Neural cell (in vitro differentiated cells): ENCODE results near the gene DGKZ. TPM values are rescaled to one million over a fixed set of nuclear protein-coding genes. Genes with fewer than 3 reads are reported as not detected.

ENCODE experiments used
- H2AFZ ChIP-seq: fragments of 200-600, 300-800 bp; sonication (generic), shearing (Covaris generic); 2 replicates; pipeline ENCODE4 v1.6.0; 2014; ENCODE audit warnings: low read depth, mild to moderate bottlenecking, antibody characterized with exemption, low read length, moderate library complexity
- H3F3A ChIP-seq: fragments of 200-600 bp; shearing (Covaris generic); 2 replicates; pipeline ENCODE4 v1.6.1; 2016; ENCODE audit warnings: mild to moderate bottlenecking, moderate library complexity, mixed read lengths, antibody characterized with exemption, low read length; ENCODE audit not compliant: insufficient read depth, poor library complexity, severe bottlenecking
- H3K27ac ChIP-seq: fragments of 200-600, 300-800 bp; sonication (generic), shearing (Covaris generic); 2 replicates; pipeline ENCODE4 v1.5.1; 2014; ENCODE audit warnings: mild to moderate bottlenecking, low read length, moderate library complexity
- H3K27me3 ChIP-seq: fragments of 300-800, 200-600 bp; sonication (generic), shearing (Covaris generic); 2 replicates; pipeline ENCODE4 v1.6.0; 2014; ENCODE audit warnings: mild to moderate bottlenecking, low read depth, low read length, moderate library complexity; ENCODE audit not compliant: insufficient read depth
- H3K36me3 ChIP-seq: fragments of 300-800, 200-600 bp; sonication (generic), shearing (Covaris generic); 2 replicates; pipeline ENCODE4 v1.5.1; 2014; ENCODE audit warnings: mild to moderate bottlenecking, antibody characterized with exemption, low read length, moderate library complexity; ENCODE audit not compliant: insufficient read depth
- H3K4me2 ChIP-seq: fragments of 300-800, 200-600 bp; sonication (generic), shearing (Covaris generic); 2 replicates; pipeline ENCODE4 v1.6.0; 2014; ENCODE audit warnings: mild to moderate bottlenecking, low read length
- H3K4me3 ChIP-seq: fragments of 300-800, 200-600 bp; sonication (generic), shearing (Covaris generic); 2 replicates; pipeline ENCODE4 v1.5.1; 2014; ENCODE audit warnings: mild to moderate bottlenecking, low read length, moderate library complexity
- H3K79me2 ChIP-seq: fragments of 200-600 bp; shearing (Covaris generic); replicated peaks from 2 replicates; pipeline ENCODE4 v1.6.0; 2014; ENCODE audit warnings: mild to moderate bottlenecking, low read length, moderate library complexity; ENCODE audit not compliant: insufficient read depth
- H3K9ac ChIP-seq: fragments of 300-800, 200-600 bp; sonication (generic), shearing (Covaris generic); 2 replicates; pipeline ENCODE4 v1.6.1; 2016; ENCODE audit warnings: mild to moderate bottlenecking, low read length, mixed read lengths
- H3K9me2 ChIP-seq: fragments of 200-600 bp; shearing (Covaris generic); 2 replicates; pipeline ENCODE4 v1.6.1; 2016; ENCODE audit warnings: mild to moderate bottlenecking, low read length, mixed read lengths; ENCODE audit not compliant: insufficient read depth
- H3K9me3 ChIP-seq: fragments of 200-600, 300-800 bp; sonication (generic), shearing (Covaris generic); 2 replicates; pipeline ENCODE4 v1.6.1; 2016; ENCODE audit warnings: mild to moderate bottlenecking, mixed run types, low read length, moderate library complexity, mixed read lengths
- H4K20me1 ChIP-seq: fragments of 200-600 bp; shearing (Covaris generic); 2 replicates; pipeline ENCODE4 v1.6.1; 2016; ENCODE audit warnings: mild to moderate bottlenecking, mixed run types; ENCODE audit not compliant: insufficient read depth
- CTCF ChIP-seq: fragments of 450-650 bp; IDR thresholded peaks from 2 replicates; pipeline ENCODE4 v1.5.1; 2014; ENCODE audit warnings: antibody characterized with exemption, mild to moderate bottlenecking, moderate library complexity; ENCODE audit not compliant: poor library complexity, severe bottlenecking
- EP300 ChIP-seq: fragments of 450-650 bp; conservative IDR thresholded peaks from 2 replicates; pipeline ENCODE4 v1.6.1; 2014; ENCODE audit warnings: antibody characterized with exemption, mild to moderate bottlenecking, moderate library complexity; ENCODE audit not compliant: poor library complexity, severe bottlenecking
- EZH2 ChIP-seq: fragments of 200-600, 300-800 bp; shearing (Covaris generic), sonication (generic); IDR thresholded peaks from 2 replicates; pipeline ENCODE4 v1.6.1; 2014; ENCODE audit warnings: antibody characterized with exemption, low read length, borderline replicate concordance, mild to moderate bottlenecking; ENCODE audit not compliant: insufficient read depth, poor library complexity, severe bottlenecking
- MXI1 ChIP-seq: fragments of 450-650 bp; conservative IDR thresholded peaks from 2 replicates; pipeline ENCODE4 v1.6.1; 2014; ENCODE audit warnings: antibody characterized with exemption, mild to moderate bottlenecking; ENCODE audit not compliant: poor library complexity, severe bottlenecking
- POLR2AphosphoS5 ChIP-seq: IDR thresholded peaks from 2 replicates; pipeline ENCODE4 v1.6.1; 2012
- RAD21 ChIP-seq: fragments of 450-650 bp; conservative IDR thresholded peaks from 2 replicates; pipeline ENCODE4 v1.6.1; 2014; ENCODE audit warnings: antibody characterized with exemption, mild to moderate bottlenecking, moderate library complexity
- REST ChIP-seq: IDR thresholded peaks from 2 replicates; pipeline ENCODE4 v1.6.1; 2012; ENCODE audit warnings: borderline replicate concordance
- SMC3 ChIP-seq: fragments of 450-650 bp; conservative IDR thresholded peaks from 2 replicates; pipeline ENCODE4 v1.6.1; 2014; ENCODE audit warnings: antibody characterized with exemption, mild to moderate bottlenecking, moderate library complexity; ENCODE audit not compliant: poor library complexity
- TAF1 ChIP-seq: IDR thresholded peaks from 2 replicates; pipeline ENCODE4 v1.6.1; 2012; ENCODE audit warnings: low read depth
- polyA plus RNA-seq: library from polyadenylated mRNA; depleted of rRNA; stranded (reverse); fragments of >200 nt; gene quantifications from 2 replicates; pipeline ENCODE4 v1.2.3, GENCODE V29; 2014

DGKZ gene
- polyA plus RNA-seq, 1 donor from 2014 or later: 55.7 TPM

GRCh38 chr11:46418751-46419150 lies 71.5 kb downstream of the DGKZ start:
- no peak for TF ChIP-seq TAF1
- TF ChIP-seq REST: no peak
- TF ChIP-seq EZH2: no peak
- TF ChIP-seq CTCF: no peak
- TF ChIP-seq POLR2AphosphoS5: no peak
- TF ChIP-seq RAD21: no peak
- no peak for TF ChIP-seq SMC3
- TF ChIP-seq EP300: no peak
- no peak for TF ChIP-seq MXI1
- H3K36me3 ChIP-seq: no peaks in the 10 kb centered on the region
- no peaks in the 10 kb centered on the region for H3K9me2 ChIP-seq
- H3K9me3 ChIP-seq: no peaks in the 10 kb centered on the region
- H2AFZ ChIP-seq: no peak overlapping the region
- no peaks in the 10 kb centered on the region for H4K20me1 ChIP-seq
- H3K4me2 ChIP-seq: no peak overlapping the region
- no peaks in the 10 kb centered on the region for H3K79me2 ChIP-seq
- no peaks in the 10 kb centered on the region for H3K27me3 ChIP-seq
- H3K9ac ChIP-seq: no peak overlapping the region
- no peaks in the 10 kb centered on the region for H3F3A ChIP-seq
- H3K4me3 ChIP-seq: no peak overlapping the region
- H3K27ac ChIP-seq: no peak overlapping the region

GRCh38 chr11:46420513-46420912 lies 73.2 kb downstream of the DGKZ start:
- H4K20me1 ChIP-seq: no peaks in the 10 kb centered on the region
- H3K9me2 ChIP-seq: no peaks in the 10 kb centered on the region
- H2AFZ ChIP-seq: no peak overlapping the region
- no peaks in the 10 kb centered on the region for H3K9me3 ChIP-seq
- no peak overlapping the region for H3K27ac ChIP-seq
- no peaks in the 10 kb centered on the region for H3K36me3 ChIP-seq
- no peaks in the 10 kb centered on the region for H3K79me2 ChIP-seq
- no peak overlapping the region for H3K9ac ChIP-seq
- no peak overlapping the region for H3K4me3 ChIP-seq
- no peaks in the 10 kb centered on the region for H3K27me3 ChIP-seq
- H3F3A ChIP-seq: no peaks in the 10 kb centered on the region
- TF ChIP-seq REST (no peak), RAD21 (no peak), POLR2AphosphoS5 (no peak), EZH2 (no peak), TAF1 (no peak), SMC3 (no peak)
- H3K4me2 ChIP-seq: no peak overlapping the region
